HEK293 (cell line): ENCODE measurements around the gene FRAS1.

Experiments
- MYNN ChIP-seq: fragments of 450-650 bp; formaldehyde crosslinking; IDR thresholded peaks from 2 replicates; pipeline ENCODE4 v1.5.1; 2016; ENCODE audit warnings: missing biosample characterization, missing genetic modification characterization, borderline replicate concordance
- ZNF280C ChIP-seq: fragments of 450-650 bp; formaldehyde crosslinking; IDR thresholded peaks from 2 replicates; pipeline ENCODE4 v1.5.1; 2016; ENCODE audit warnings: missing biosample characterization, missing genetic modification characterization
- TF ChIP-seq, protein P1 (sequence below): fragments of 450-650 bp; formaldehyde crosslinking; conservative IDR thresholded peaks from 2 replicates; pipeline ENCODE4 v1.5.1; 2016; ENCODE audit warnings: low read depth, missing biosample characterization, missing genetic modification characterization

DNA sequence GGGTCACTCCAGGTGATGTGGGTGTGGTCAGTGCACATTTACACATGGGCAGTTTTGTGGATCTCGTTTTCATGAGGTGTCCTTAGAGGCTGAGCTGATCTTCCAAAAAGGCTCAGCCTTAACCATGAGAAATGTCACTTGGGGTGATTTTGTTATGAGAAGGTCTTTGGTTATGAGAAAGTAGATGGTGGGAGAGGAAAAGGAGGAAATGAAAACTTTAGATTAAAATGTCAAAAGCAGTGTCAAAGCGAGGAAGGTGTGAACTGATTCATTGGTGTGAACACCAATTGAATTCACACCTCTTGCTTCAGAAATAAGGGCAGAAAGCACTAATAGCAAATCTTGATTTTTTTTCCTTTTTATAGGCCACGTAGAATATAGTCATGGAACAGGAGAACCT is 394.3 kb downstream of the FRAS1 start:
- TF ChIP-seq, protein P1, sequence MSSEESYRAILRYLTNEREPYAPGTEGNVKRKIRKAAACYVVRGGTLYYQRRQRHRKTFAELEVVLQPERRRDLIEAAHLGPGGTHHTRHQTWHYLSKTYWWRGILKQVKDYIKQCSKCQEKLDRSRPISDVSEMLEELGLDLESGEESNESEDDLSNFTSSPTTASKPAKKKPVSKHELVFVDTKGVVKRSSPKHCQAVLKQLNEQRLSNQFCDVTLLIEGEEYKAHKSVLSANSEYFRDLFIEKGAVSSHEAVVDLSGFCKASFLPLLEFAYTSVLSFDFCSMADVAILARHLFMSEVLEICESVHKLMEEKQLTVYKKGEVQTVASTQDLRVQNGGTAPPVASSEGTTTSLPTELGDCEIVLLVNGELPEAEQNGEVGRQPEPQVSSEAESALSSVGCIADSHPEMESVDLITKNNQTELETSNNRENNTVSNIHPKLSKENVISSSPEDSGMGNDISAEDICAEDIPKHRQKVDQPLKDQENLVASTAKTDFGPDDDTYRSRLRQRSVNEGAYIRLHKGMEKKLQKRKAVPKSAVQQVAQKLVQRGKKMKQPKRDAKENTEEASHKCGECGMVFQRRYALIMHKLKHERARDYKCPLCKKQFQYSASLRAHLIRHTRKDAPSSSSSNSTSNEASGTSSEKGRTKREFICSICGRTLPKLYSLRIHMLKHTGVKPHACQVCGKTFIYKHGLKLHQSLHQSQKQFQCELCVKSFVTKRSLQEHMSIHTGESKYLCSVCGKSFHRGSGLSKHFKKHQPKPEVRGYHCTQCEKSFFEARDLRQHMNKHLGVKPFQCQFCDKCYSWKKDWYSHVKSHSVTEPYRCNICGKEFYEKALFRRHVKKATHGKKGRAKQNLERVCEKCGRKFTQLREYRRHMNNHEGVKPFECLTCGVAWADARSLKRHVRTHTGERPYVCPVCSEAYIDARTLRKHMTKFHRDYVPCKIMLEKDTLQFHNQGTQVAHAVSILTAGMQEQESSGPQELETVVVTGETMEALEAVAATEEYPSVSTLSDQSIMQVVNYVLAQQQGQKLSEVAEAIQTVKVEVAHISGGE (tag by site-specific recombination) = no peak
- no peak for TF ChIP-seq MYNN
- TF ChIP-seq ZNF280C (tag by site-specific recombination) = no peak
